Fibroblast of mammary gland (primary cell): Measurements from ENCODE around the gene ATP1A3.

Experiments
- DNase-seq: peaks from one replicate; pipeline ENCODE4 v3.0.0-alpha.2; 2010; ENCODE audit warnings: low read depth
- H3K4me3 ChIP-seq: 2 replicates; pipeline ENCODE4 v1.5.1; 2011; ENCODE audit warnings: low read depth, mild to moderate bottlenecking, low read length, moderate library complexity; ENCODE audit not compliant: control insufficient read depth
- CTCF ChIP-seq: conservative IDR thresholded peaks from 2 replicates; pipeline ENCODE4 v1.5.1; 2011; ENCODE audit warnings: low read depth, low read length, inconsistent platforms; ENCODE audit not compliant: control insufficient read depth, insufficient read depth

Gene ATP1A3

GRCh38 chr19:41923045-41923788 is 70.8 kb downstream of the ATP1A3 start:
- no peak overlapping the region for H3K4me3 ChIP-seq
- TF ChIP-seq CTCF = no peak
- DNase-seq = no peak

- H3K4me3 ChIP-seq = no peak overlapping the region
- TF ChIP-seq CTCF = no peak
- no peak for DNase-seq
These were observed 71.4 kb downstream of the ATP1A3 start for GRCh38 chr19:41922585-41922984.

DNA sequence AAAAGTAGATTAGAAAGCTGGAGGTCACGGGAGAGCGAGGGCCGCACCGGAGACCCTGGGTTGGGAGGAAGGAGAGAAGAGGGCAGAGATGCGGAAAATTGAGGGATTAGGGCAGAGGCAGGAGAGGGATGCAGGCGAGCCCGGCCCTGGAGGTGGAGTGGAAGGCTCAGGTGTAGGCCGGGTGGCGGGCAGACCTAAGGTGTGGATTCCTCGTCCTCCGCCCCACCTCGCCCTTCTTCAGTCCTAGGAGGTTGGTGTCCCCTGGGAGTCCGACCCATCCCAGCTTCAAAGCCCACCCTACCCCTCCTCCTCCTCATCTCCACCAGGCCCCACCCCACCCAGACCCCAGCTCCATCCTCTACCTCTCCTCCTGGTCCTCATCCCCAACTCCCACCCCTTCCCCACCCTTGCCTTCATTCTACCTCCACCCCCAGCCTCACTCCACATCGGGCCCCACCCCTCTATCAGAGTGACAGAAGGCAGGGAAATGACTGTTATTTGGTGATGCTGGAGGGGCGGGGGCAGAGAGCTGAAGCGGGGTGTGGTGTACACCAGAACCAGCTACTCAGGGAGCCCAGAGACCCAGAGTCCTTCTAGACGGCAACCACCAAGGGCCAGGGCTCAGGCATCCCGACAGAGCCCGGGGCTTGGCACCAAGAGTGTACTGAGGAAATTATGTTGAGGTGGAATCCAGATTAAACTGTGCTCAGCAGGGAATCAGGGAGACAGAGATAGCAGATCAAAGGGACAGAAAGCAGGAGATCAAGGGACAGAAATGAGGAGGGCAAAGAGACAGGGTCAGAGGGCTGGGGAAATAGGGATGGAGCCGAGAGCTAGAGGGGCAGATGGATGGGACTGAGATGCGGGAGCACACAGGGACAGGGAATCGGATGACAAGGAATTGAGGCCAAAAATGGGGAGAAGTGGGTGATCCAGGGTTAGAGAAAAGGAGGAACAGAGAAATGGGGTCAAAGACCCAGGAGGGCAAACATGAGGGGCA is 72.2 kb downstream of the ATP1A3 start:
- TF ChIP-seq CTCF = no peak
- H3K4me3 ChIP-seq = no peak overlapping the region
- no peak for DNase-seq

DNA sequence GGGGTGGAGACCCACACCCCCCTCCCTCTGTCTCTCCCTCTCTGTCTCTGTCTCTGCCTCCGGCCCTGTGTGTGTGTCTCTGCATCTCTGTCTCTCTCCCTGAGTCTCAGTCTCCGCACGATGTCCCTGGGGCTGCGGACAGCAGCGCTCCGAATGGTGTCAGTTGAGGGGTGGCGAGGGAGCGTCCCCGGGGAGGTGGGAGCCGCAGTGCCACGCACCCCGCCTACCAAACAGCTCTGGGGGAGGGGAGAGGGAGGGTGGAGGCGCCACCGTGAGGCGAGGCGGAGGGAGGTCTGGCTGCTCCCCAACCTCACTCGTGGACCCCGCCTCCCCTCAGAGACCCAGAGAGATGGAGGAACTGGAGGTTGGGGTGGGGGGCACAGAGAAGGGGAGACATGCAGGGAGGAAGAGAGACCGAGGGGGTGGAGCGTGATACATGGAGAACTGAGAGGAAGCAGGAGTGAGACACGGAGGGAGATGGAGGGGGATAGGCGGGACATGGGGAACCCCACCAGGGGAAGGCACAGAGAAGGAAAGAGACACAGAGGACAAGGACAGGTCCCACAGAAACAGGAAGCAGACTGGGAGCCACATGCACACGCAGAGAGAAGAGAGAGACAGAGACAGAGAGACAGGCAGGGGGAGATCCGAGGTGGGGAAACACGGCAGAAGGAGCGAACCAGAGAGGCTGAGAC is 73.0 kb downstream of the ATP1A3 start:
- no peak overlapping the region for H3K4me3 ChIP-seq
- TF ChIP-seq CTCF = no peak
- no peak for DNase-seq

- no peak for TF ChIP-seq CTCF
- no peak overlapping the region for H3K4me3 ChIP-seq
- peak; percentile 31 for DNase-seq
These were observed 73.9 kb downstream of the ATP1A3 start for GRCh38 chr19:41919948-41920712.
